ENCODE measurements around the gene RNASE7. TPM values are rescaled to one million over a fixed set of nuclear protein-coding genes. Genes with fewer than 3 reads are reported as not detected.
"Not testable (repeated sequence)": the region's sequence is repeated elsewhere in the genome, so short reads cannot be mapped to it uniquely, and the experiment has no call there.

RNASE7 gene
- total RNA-seq, 1 donor from 2014 or later, result 0.34 TPM

GRCh38 chr14:21036751-21037150 is 5.4 kb upstream of the RNASE7 start:
- Mint-ChIP-seq H3K9me3 (peaks cover 5% of the 10 kb centered on the region), H3K36me3 (no peaks in the 10 kb centered on the region), H3K27ac (no peak overlapping the region), H3K4me1 (peaks cover 42% of the 10 kb centered on the region), H3K4me3 (no peak overlapping the region), H3K27me3 (ENCODE audit: low read depth) (no peaks in the 10 kb centered on the region)
- DNase-seq (ENCODE audit: low spot score in 2 of 2, unreplicated experiment in 2 of 2), result no peak
- no peak for TF ChIP-seq CTCF (IDR thresholded peaks at IDR 0.05; ENCODE audit: unreplicated experiment)

DNA sequence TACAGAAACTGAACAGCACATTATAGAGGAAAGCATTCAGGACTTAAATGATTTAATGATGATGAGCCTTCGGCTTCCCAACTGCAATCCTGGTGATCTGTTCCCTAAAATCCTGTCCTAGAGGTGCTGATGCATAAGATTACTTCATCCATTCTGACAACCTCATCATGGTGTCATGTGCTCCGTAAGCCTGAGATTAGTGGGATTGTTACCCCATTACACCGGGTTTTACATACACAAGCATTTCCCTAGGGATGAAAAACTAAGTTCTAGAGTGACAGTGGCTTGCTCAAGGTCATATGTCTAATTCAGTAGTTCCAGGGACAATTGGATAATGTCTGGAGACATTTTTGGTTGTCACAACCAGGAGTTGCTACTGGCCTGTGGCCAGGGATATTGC is 5.0 kb upstream of the RNASE7 start:
- Mint-ChIP-seq H3K27me3 (ENCODE audit: low read depth) (no peaks in the 10 kb centered on the region), H3K4me3 (no peak overlapping the region), H3K36me3 (no peaks in the 10 kb centered on the region), H3K27ac (no peak overlapping the region), H3K4me1 (peaks cover 44% of the 10 kb centered on the region), H3K9me3 (peaks cover 5% of the 10 kb centered on the region)
- no peak for TF ChIP-seq CTCF (IDR thresholded peaks at IDR 0.05; ENCODE audit: unreplicated experiment)
- no peak for DNase-seq (ENCODE audit: low spot score in 2 of 2, unreplicated experiment in 2 of 2)

DNA sequence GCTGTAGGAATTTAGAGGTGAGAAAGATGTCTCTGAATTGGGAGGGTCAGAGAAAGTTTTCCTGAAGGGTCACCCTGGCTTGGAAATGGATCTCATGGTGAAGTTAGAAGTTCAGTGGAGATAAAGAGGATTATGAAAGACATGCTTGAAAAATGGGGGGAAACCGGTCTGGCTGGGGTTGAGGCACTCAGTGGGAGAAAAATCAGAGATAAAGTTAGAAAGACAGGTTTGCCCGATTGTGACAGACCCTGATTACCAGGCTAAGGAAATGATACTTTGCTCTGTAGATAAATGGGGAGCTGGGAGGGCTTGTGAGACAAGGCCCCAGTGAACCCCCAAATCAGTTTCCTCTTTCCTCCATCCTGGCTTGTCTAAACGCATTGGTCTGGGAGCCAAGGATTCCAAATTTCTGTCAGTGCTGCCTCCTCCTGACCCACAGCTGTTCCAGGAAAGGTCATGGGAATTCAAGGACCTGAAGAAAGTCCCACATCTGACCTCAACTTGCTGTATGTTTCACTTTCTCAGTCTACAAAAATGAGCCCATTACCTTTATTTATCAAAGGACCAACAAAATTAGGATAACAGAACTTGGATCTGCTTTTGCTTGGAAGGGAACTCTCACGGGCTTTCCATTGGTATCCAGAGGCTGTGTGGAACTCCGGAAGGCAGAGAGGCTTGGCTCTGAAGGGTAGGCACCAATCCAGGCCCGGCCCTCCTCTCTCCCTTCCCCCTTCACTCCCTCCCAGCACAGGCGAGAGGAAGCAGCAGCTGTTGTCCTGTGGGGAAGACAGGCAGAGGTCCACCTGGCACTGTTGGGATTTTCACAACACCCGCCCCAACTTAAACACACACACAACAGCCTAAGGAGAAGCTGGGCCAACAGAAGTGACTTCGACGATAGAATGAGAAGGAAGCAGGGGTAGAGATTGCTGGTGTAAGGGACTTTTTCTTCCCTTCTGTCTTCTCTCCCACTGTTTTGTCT is 3.4 kb upstream of the RNASE7 start:
- no peak for TF ChIP-seq CTCF (IDR thresholded peaks at IDR 0.05; ENCODE audit: unreplicated experiment)
- DNase-seq (ENCODE audit: low spot score in 2 of 2, unreplicated experiment in 2 of 2), result peak in 1 of 2 experiments; percentile 50
- Mint-ChIP-seq H3K4me1 (peaks cover 58% of the 10 kb centered on the region), H3K27me3 (ENCODE audit: low read depth) (no peaks in the 10 kb centered on the region), H3K9me3 (no peaks in the 10 kb centered on the region), H3K4me3 (peak overlapping the region; percentile 15), H3K36me3 (no peaks in the 10 kb centered on the region), H3K27ac (peak overlapping the region; percentile 80)

GRCh38 chr14:21039585-21040369 is 2.4 kb upstream of the RNASE7 start:
- Mint-ChIP-seq H3K36me3 (no peaks in the 10 kb centered on the region), H3K27me3 (ENCODE audit: low read depth) (no peaks in the 10 kb centered on the region), H3K9me3 (no peaks in the 10 kb centered on the region), H3K4me3 (no peak overlapping the region), H3K27ac (peak overlapping the region; percentile 80), H3K4me1 (peaks cover 64% of the 10 kb centered on the region)
- peak; percentile 24 for TF ChIP-seq CTCF (IDR thresholded peaks at IDR 0.05; ENCODE audit: unreplicated experiment)
- DNase-seq (ENCODE audit: low spot score in 2 of 2, unreplicated experiment in 2 of 2), result peak in 1 of 2 experiments; percentile 45

- no peak overlapping the region for H3K27ac Mint-ChIP-seq
- DNase-seq (ENCODE audit: low spot score in 2 of 2, unreplicated experiment in 2 of 2), result no peak
- H3K4me1 Mint-ChIP-seq, result peaks cover 61% of the 10 kb centered on the region
- no peaks in the 10 kb centered on the region for H3K36me3 Mint-ChIP-seq
- no peaks in the 10 kb centered on the region for H3K27me3 Mint-ChIP-seq (ENCODE audit: low read depth)
- no peak for TF ChIP-seq CTCF (IDR thresholded peaks at IDR 0.05; ENCODE audit: unreplicated experiment)
- no peak overlapping the region for H3K4me3 Mint-ChIP-seq
- H3K9me3 Mint-ChIP-seq, result no peaks in the 10 kb centered on the region
Measured at GRCh38 chr14:21040370-21040925, 1.7 kb upstream of the RNASE7 start.

- H3K4me1 Mint-ChIP-seq, result peaks cover 61% of the 10 kb centered on the region
- not testable (repeated sequence) for H3K27ac Mint-ChIP-seq; H3K36me3 Mint-ChIP-seq; H3K27me3 Mint-ChIP-seq (ENCODE audit: low read depth); H3K4me3 Mint-ChIP-seq; H3K9me3 Mint-ChIP-seq; DNase-seq (ENCODE audit: low spot score in 2 of 2, unreplicated experiment in 2 of 2)
Measured at GRCh38 chr14:21040941-21041340, 1.2 kb upstream of the RNASE7 start.

Measured in mesothelial cell of epicardium (in vitro differentiated cells).